Hair follicle dermal papilla cell (primary cell): ENCODE measurements around the gene C1orf56. TPM values are rescaled to one million over a fixed set of nuclear protein-coding genes. Genes with fewer than 3 reads are reported as not detected.

Source experiments
- small RNA-seq: library from RNA; depleted of rRNA; stranded (forward); fragments of <200 nt; gene quantifications from one replicate; pipeline ENCODE3, GENCODE V24; 2012
- total RNA-seq: library from RNA; depleted of rRNA; stranded (reverse); fragments of >200 nt; gene quantifications from 2 replicates; pipeline ENCODE4 v1.2.3, GENCODE V29; 2012

C1orf56 gene
- 3.6 and 5.0 TPM in 2 replicates for total RNA-seq

GRCh38 chr1:151047591-151047924, at the start of gene C1orf56:
Gene C1orf56, plus strand, starts transcription at chr1:151047751. Its CDS starts 97 bp downstream, at chr1:151047848.

GRCh38 chr1:151006327-151007052, 41.1 kb upstream of the C1orf56 start, which contains the start of gene MINDY1:
Gene MINDY1, minus strand, starts transcription at chr1:151006902. Its CDS starts 4,285 bp downstream, at chr1:151002617.

GRCh38 chr1:151008244-151009205, 39.0 kb upstream of the C1orf56 start, which contains the start of gene PRUNE1:
Gene PRUNE1, plus strand, starts transcription at chr1:151008449. Its CDS starts 184 bp downstream, at chr1:151008633.

GRCh38 chr1:151036356-151036755, 11.2 kb upstream of the C1orf56 start, which contains the start of gene BNIPL:
Gene BNIPL, plus strand, starts transcription at chr1:151036586. Its CDS starts 140 bp downstream, at chr1:151036726.

GRCh38 chr1:151059109-151060006, 11.8 kb downstream of the C1orf56 start, which contains the start of gene CDC42SE1:
Gene CDC42SE1, minus strand, starts transcription at chr1:151059622. Its CDS starts 3,892 bp downstream, at chr1:151055730.

GRCh38 chr1:151060007-151060656, 12.6 kb downstream of the C1orf56 start, which contains the start of gene MLLT11:
Gene MLLT11, plus strand, starts transcription at chr1:151060397. Its CDS starts 6,828 bp downstream, at chr1:151067225.

GRCh38 chr1:151070474-151071276, 23.1 kb downstream of the C1orf56 start, which contains the start of gene GABPB2:
Gene GABPB2, plus strand, starts transcription at chr1:151070761. Its CDS starts 17,429 bp downstream, at chr1:151088190.

Small RNA genes lying within 50 kb of the gene (small RNA-seq; reads per million reads assigned to genes)
- not detected for gene RNU6-884P

Other genes starting within 250 kb of the C1orf56 start
- gene CTSK, start 239.5 kb upstream of the C1orf56 start, total RNA-seq: 383 and 515 TPM in 2 replicates
- gene ARNT, start 171.2 kb upstream of the C1orf56 start, total RNA-seq: 50.8 and 68.0 TPM in 2 replicates
- gene CTXND2, start 160.6 kb upstream of the C1orf56 start, total RNA-seq: not detected in 2 replicates
- 40.8 and 49.3 TPM in 2 replicates for gene SETDB1, start 121.4 kb upstream of the C1orf56 start, total RNA-seq
- gene CERS2, start 72.9 kb upstream of the C1orf56 start, total RNA-seq: 131 and 147 TPM in 2 replicates
- gene ANXA9, start 65.5 kb upstream of the C1orf56 start, total RNA-seq: 0.16 TPM in 1 of 2 replicates, not detected in the other
- 20.4 and 21.1 TPM in 2 replicates for gene MINDY1, start 40.8 kb upstream of the C1orf56 start, total RNA-seq
- gene PRUNE1, start 39.3 kb upstream of the C1orf56 start, total RNA-seq: 9.1 and 10.4 TPM in 2 replicates
- under 0.01 and 0.12 TPM in 2 replicates for gene BNIPL, start 11.2 kb upstream of the C1orf56 start, total RNA-seq
- gene CDC42SE1, start 11.9 kb downstream of the C1orf56 start, total RNA-seq: 62.1 and 64.6 TPM in 2 replicates
- 2.3 and 2.8 TPM in 2 replicates for gene MLLT11, start 12.6 kb downstream of the C1orf56 start, total RNA-seq
- 18.8 and 19.3 TPM in 2 replicates for gene GABPB2, start 23.0 kb downstream of the C1orf56 start, total RNA-seq
- 5.4 and 5.5 TPM in 2 replicates for gene SEMA6C, start 98.9 kb downstream of the C1orf56 start, total RNA-seq
- not detected in 2 replicates for gene TNFAIP8L2, start 108.9 kb downstream of the C1orf56 start, total RNA-seq
- 7.0 and 8.7 TPM in 2 replicates for gene LYSMD1, start 118.2 kb downstream of the C1orf56 start, total RNA-seq
- 22.2 and 29.0 TPM in 2 replicates for gene SCNM1, start 118.4 kb downstream of the C1orf56 start, total RNA-seq
- gene TMOD4, start 128.2 kb downstream of the C1orf56 start, total RNA-seq: 0.81 and 1.6 TPM in 2 replicates
- 42.8 and 45.5 TPM in 2 replicates for gene VPS72, start 142.4 kb downstream of the C1orf56 start, total RNA-seq
- 117 and 146 TPM in 2 replicates for gene PIP5K1A, start 150.8 kb downstream of the C1orf56 start, total RNA-seq
- gene PSMD4, start 207.0 kb downstream of the C1orf56 start, total RNA-seq: 92.5 and 96.8 TPM in 2 replicates
- gene ZNF687, start 234.5 kb downstream of the C1orf56 start, total RNA-seq: 23.3 and 27.4 TPM in 2 replicates